Left lung (tissue), 10 donors: ENCODE measurements around the gene SELP. TPM values are rescaled to one million over a fixed set of nuclear protein-coding genes. Genes with fewer than 3 reads are reported as not detected.

Experiments used
- ATAC-seq: fragments of 200-7000 bp; cut with Tn5 transposase; one replicate; pipeline ENCODE4 v1.9.1; 2020; ENCODE audit warnings: moderate library complexity
- DNase-seq, 4 donors: peaks; one replicate each; pipeline ENCODE4 v3.0.0-alpha.2; 2013 to 2020
- H3K27ac ChIP-seq, 2 donors: fragments of 200-600 bp; sonication (generic) in 1 of 2; one replicate each; pipeline versions ENCODE4 v1.5.0 to v1.8.0; 2020 to 2021
- H3K27me3 ChIP-seq, 2 donors: fragments of 200-600 bp; sonication (generic) in 1 of 2; one replicate each; pipeline versions ENCODE4 v1.5.0 to v1.8.0; 2020 to 2021
- H3K36me3 ChIP-seq, 2 donors: fragments of 200-600 bp; sonication (generic) in 1 of 2; one replicate each; pipeline versions ENCODE4 v1.5.0 to v1.8.0; 2020 to 2021
- H3K4me1 ChIP-seq, 2 donors: fragments of 200-600 bp; one replicate each; pipeline ENCODE4 v1.8.0; 2021
- H3K4me3 ChIP-seq, 2 donors: fragments of 200-600 bp; sonication (generic) in 1 of 2; one replicate each; pipeline versions ENCODE4 v1.5.0 to v1.8.0; 2020 to 2021; ENCODE audit warnings: mild to moderate bottlenecking in 1 of 2
- H3K9me3 ChIP-seq, 2 donors: fragments of 200-600 bp; sonication (generic) in 1 of 2; one replicate each; pipeline versions ENCODE4 v1.5.0 to v1.8.0; 2020 to 2021
- intact Hi-C, 2 donors: fragments of 100-400 bp; cut with DNase I; formaldehyde crosslinking; loops; one replicate each; pipeline versions ENCODE4 v1.11.2 to v1.14.2; 2022
- polyA plus RNA-seq, 6 donors: library from polyadenylated mRNA; unstranded; fragments of 120-200 nt; gene quantifications; one replicate each; pipeline ENCODE4 v1.2.1, GENCODE V29; 2013; ENCODE audit not compliant: insufficient read length in 6 of 6
- total RNA-seq, 2 donors: library from RNA; stranded (reverse); fragmentation: NEBNext Ultra II Directional; extraction: Animal tissue kit (Norgen Biotek cat#: 25700); gene quantifications; one replicate each; pipeline ENCODE4 v1.2.1, GENCODE V29; 2021
- TF ChIP-seq, protein P1 (sequence below), 2 donors: fragments of 200-600 bp; sonication (generic) in 1 of 2; IDR thresholded peaks; one replicate each; pipeline versions ENCODE4 v1.5.0 to v1.8.0; 2021; ENCODE audit warnings: antibody characterized with exemption in 2 of 2
- donor health status: DM: no; HTN: yes; CAD: no.
- donor health status: DM: no; HTN: no; CAD: no.

Gene SELP
- total and polyA plus RNA-seq, 8 donors: 6.3 to 27.0 (median 7.6) TPM

GRCh38 chr1:169631249-169631648 lies 1.3 kb upstream of the SELP start:
- Histone ChIP-seq H3K9me3 (peaks cover 0 to 30% of the 10 kb centered on the region in 2 donors), H3K4me1 (no peaks in the 10 kb centered on the region), H3K27ac (no peak overlapping the region), H3K4me3 (no peak overlapping the region), H3K27me3 (no peaks in the 10 kb centered on the region), H3K36me3 (no peaks in the 10 kb centered on the region)
- TF ChIP-seq, protein P1, sequence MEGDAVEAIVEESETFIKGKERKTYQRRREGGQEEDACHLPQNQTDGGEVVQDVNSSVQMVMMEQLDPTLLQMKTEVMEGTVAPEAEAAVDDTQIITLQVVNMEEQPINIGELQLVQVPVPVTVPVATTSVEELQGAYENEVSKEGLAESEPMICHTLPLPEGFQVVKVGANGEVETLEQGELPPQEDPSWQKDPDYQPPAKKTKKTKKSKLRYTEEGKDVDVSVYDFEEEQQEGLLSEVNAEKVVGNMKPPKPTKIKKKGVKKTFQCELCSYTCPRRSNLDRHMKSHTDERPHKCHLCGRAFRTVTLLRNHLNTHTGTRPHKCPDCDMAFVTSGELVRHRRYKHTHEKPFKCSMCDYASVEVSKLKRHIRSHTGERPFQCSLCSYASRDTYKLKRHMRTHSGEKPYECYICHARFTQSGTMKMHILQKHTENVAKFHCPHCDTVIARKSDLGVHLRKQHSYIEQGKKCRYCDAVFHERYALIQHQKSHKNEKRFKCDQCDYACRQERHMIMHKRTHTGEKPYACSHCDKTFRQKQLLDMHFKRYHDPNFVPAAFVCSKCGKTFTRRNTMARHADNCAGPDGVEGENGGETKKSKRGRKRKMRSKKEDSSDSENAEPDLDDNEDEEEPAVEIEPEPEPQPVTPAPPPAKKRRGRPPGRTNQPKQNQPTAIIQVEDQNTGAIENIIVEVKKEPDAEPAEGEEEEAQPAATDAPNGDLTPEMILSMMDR (IDR thresholded peaks at IDR 0.05): no peak
- no peak for DNase-seq
- no peak for ATAC-seq
- intact Hi-C loops: no loop called here

- no peaks in the 10 kb centered on the region for H3K27me3 ChIP-seq
- no peak overlapping the region for H3K27ac ChIP-seq
- no peaks in the 10 kb centered on the region for H3K4me1 ChIP-seq
- TF ChIP-seq, protein P1 (IDR thresholded peaks at IDR 0.05): no peak
- DNase-seq (no peak), ATAC-seq (no peak)
- no peak overlapping the region for H3K4me3 ChIP-seq
- H3K9me3 ChIP-seq: no peaks in the 10 kb centered on the region
- no peaks in the 10 kb centered on the region for H3K36me3 ChIP-seq
- intact Hi-C loops: no loop called here
Observed at GRCh38 chr1:169624912-169625311, 5.0 kb downstream of the SELP start.

GRCh38 chr1:169624122-169624521 lies 5.8 kb downstream of the SELP start:
- Histone ChIP-seq H3K36me3 (no peaks in the 10 kb centered on the region), H3K4me1 (no peaks in the 10 kb centered on the region), H3K9me3 (no peaks in the 10 kb centered on the region), H3K4me3 (no peak overlapping the region), H3K27ac (no peak overlapping the region), H3K27me3 (no peaks in the 10 kb centered on the region)
- intact Hi-C loops: no loop called here
- TF ChIP-seq, protein P1 (IDR thresholded peaks at IDR 0.05): no peak
- ATAC-seq (no peak), DNase-seq (no peak)

DNA sequence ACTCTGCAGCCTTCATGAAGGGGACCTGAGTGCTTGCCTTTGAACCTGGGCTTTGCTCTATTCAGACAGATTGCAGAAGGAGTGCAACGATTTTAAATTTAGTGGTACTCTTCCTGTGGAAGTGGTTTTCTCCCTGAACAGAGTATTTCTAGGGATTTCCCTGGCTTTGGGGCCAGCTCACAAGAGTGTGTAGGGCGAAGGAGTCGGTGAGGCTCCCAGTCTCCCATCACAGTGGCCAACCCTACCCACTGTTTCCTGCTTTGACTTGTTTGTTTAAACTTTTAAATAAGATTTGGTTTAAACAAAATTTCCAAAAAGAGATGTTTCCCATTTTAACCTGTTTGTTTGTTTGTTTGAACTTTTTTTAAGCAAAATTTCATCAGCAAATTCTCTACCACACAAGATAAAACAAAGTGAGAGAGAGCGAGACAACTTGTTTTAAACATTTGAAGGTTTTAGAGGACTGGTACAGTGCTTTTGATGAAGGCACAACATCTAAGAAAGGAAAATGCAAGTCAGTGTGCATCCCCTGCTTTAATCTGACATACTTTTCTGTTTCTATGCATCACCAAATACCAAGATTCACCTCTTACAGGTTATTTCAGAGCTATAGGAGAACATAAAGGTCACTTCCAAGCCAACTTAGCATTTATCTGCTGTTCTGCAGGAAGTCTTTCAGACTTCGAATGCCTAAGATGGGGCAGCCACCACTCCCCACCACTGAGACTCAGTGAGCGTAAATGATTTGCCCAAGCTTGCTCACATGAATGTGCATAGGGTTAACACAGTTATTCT lies 6.6 kb downstream of the SELP start:
- intact Hi-C loops: no loop called here
- Histone ChIP-seq H3K36me3 (no peaks in the 10 kb centered on the region), H3K4me1 (no peaks in the 10 kb centered on the region), H3K27me3 (no peaks in the 10 kb centered on the region), H3K4me3 (no peak overlapping the region), H3K9me3 (no peaks in the 10 kb centered on the region), H3K27ac (no peak overlapping the region)
- TF ChIP-seq, protein P1 (IDR thresholded peaks at IDR 0.05): no peak
- ATAC-seq: no peak
- DNase-seq: no peak

DNA sequence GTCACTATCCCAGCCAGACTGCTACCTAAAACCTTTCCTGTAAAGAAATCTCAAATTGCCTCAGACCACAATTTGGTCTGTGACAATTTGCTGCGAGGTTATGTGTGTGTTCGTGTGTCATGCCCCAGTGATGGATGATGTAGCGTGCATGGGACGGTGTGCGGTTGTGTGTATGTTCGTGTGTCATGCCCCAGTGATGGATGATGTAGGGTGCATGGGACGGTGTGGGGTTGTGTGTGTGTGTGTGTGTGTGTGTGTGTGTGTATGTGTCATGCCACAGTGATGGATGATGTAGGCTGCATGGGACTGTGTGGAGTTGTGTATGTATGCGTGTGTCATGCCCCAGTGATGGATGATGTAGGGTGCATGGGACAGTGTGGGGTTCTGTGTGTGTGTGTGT lies 9.4 kb downstream of the SELP start:
- Histone ChIP-seq H3K27ac (no peak overlapping the region), H3K4me3 (no peak overlapping the region), H3K9me3 (no peaks in the 10 kb centered on the region), H3K36me3 (no peaks in the 10 kb centered on the region), H3K27me3 (no peaks in the 10 kb centered on the region), H3K4me1 (no peaks in the 10 kb centered on the region)
- intact Hi-C loops: no loop called here
- TF ChIP-seq, protein P1 (IDR thresholded peaks at IDR 0.05): no peak
- DNase-seq: no peak
- ATAC-seq: no peak
